H1 (cell line): ENCODE data around the gene WNK4. TPM values are rescaled to one million over a fixed set of nuclear protein-coding genes. Genes with fewer than 3 reads are reported as not detected.

Source experiments
- CTCF ChIA-PET: fragments of 300-600 bp; sonication (Branson Sonifier 250); formaldehyde crosslinking; loops from one replicate; lab custom pipeline; 2021; ENCODE audit not compliant: partially characterized antibody; lab: Charles Lee
- POLR2A ChIA-PET: fragments of 300-600 bp; sonication (Branson Sonifier 250); formaldehyde crosslinking; loops from one replicate; lab custom pipeline; 2021; ENCODE audit warnings: inconsistent platforms; ENCODE audit not compliant: partially characterized antibody; lab: Charles Lee
- DNase-seq, 2 experiments: peaks; one replicate each; pipeline versions ENCODE4 v3.0.0 to v3.0.0-alpha.2; 2010 to 2022; ENCODE audit warnings: low spot score in 2 of 2, low read depth in 1 of 2, mixed read lengths in 1 of 2
- FAIRE-seq: peaks from 2 replicates; lab custom pipeline; 2011; peaks lifted over from hg19 to GRCh38; lab: Jason Lieb, UNC
- H2AFZ ChIP-seq: 2 replicates; pipeline ENCODE4 v1.8.1; 2012; ENCODE audit warnings: low read length, inconsistent platforms
- H2AK5ac ChIP-seq: 2 replicates; pipeline ENCODE4 v1.6.1; 2013; ENCODE audit warnings: low read depth, low read length
- H2BK120ac ChIP-seq: replicated peaks from 2 replicates; pipeline ENCODE3; 2013; ENCODE audit warnings: low read depth, low read length, inconsistent platforms
- H2BK12ac ChIP-seq: 2 replicates; pipeline ENCODE4 v1.6.1; 2013; ENCODE audit warnings: low read depth, low read length
- H2BK15ac ChIP-seq: 2 replicates; pipeline ENCODE4 v1.6.1; 2013; ENCODE audit warnings: low read length
- H2BK20ac ChIP-seq: 2 replicates; pipeline ENCODE4 v1.6.1; 2013; ENCODE audit warnings: low read length
- H2BK5ac ChIP-seq: 2 replicates; pipeline ENCODE4 v1.6.1; 2013; ENCODE audit warnings: low read depth, low read length
- H3K14ac ChIP-seq: 2 replicates; pipeline ENCODE4 v1.6.1; 2013; ENCODE audit warnings: inconsistent platforms; ENCODE audit not compliant: insufficient read length
- H3K18ac ChIP-seq: 2 replicates; pipeline ENCODE4 v1.6.1; 2013; ENCODE audit warnings: low read length; ENCODE audit errors: extremely low read depth
- H3K23ac ChIP-seq: 2 replicates; pipeline ENCODE4 v1.6.1; 2013; ENCODE audit warnings: inconsistent platforms; ENCODE audit not compliant: insufficient read length
- H3K23me2 ChIP-seq: 2 replicates; pipeline ENCODE4 v1.6.1; 2013; ENCODE audit warnings: low read depth, low read length
- H3K27ac ChIP-seq: 2 replicates; pipeline ENCODE4 v1.6.1; 2011; ENCODE audit warnings: low read depth, low read length, inconsistent platforms
- H3K27me3 ChIP-seq, 4 experiments: replicated peaks in 1 of 4; 1 replicate in 1 of 4; 2 replicates in 3 of 4; pipeline versions ENCODE4 v1.6.1 to v1.8.1; 2011 to 2013; ENCODE audit warnings: low read length in 3 of 4, mild to moderate bottlenecking in 3 of 4, inconsistent platforms in 2 of 4, mixed read lengths in 2 of 4, moderate library complexity in 1 of 4; ENCODE audit not compliant: control insufficient read depth in 3 of 4, insufficient read depth in 3 of 4; ENCODE audit errors: extremely low read depth in 1 of 4
- H3K36me3 ChIP-seq, 4 experiments: 2 replicates each; pipeline versions ENCODE4 v1.6.1 to v1.8.1; 2011 to 2013; ENCODE audit warnings: mild to moderate bottlenecking in 4 of 4, low read length in 3 of 4, moderate library complexity in 2 of 4, control low read depth in 1 of 4, inconsistent platforms in 1 of 4; ENCODE audit not compliant: insufficient read depth in 4 of 4, control insufficient read depth in 2 of 4
- H3K4ac ChIP-seq: replicated peaks from 2 replicates; pipeline ENCODE3; 2013; ENCODE audit warnings: low read length, low read depth, mixed read lengths, inconsistent platforms; ENCODE audit not compliant: insufficient read length
- H3K4me1 ChIP-seq, 4 experiments: replicated peaks in 1 of 4; 1 replicate in 1 of 4; 2 replicates in 3 of 4; pipeline versions ENCODE4 v1.6.1 to v1.8.1; 2011 to 2013; ENCODE audit warnings: low read length in 3 of 4, inconsistent platforms in 2 of 4, mixed read lengths in 1 of 4; ENCODE audit not compliant: insufficient read depth in 4 of 4, control insufficient read depth in 3 of 4
- H3K4me2 ChIP-seq, 2 experiments: 2 replicates each; pipeline versions ENCODE4 v1.6.1 to v1.8.1; 2011 to 2013; ENCODE audit warnings: low read depth in 2 of 2, low read length in 2 of 2, control low read depth in 1 of 2, inconsistent platforms in 1 of 2, mild to moderate bottlenecking in 1 of 2; ENCODE audit not compliant: insufficient read depth in 1 of 2
- H3K4me3 ChIP-seq, 4 experiments: fragments of 200-600, 300-600 bp in 1 of 4; sonication (generic), shearing (Covaris generic), sonication (Bioruptor Twin) in 1 of 4; 2 replicates each; pipeline versions ENCODE4 v1.5.1 to v1.8.1; 2011 to 2016; ENCODE audit warnings: low read length in 4 of 4, low read depth in 3 of 4, control low read depth in 2 of 4, inconsistent platforms in 2 of 4, mild to moderate bottlenecking in 2 of 4, mixed read lengths in 1 of 4, moderate library complexity in 1 of 4; ENCODE audit not compliant: insufficient read depth in 2 of 4; ENCODE audit errors: extremely low read depth in 1 of 4
- H3K56ac ChIP-seq: replicated peaks from 2 replicates; pipeline ENCODE3; 2013; ENCODE audit warnings: low read depth, mild to moderate bottlenecking, mixed read lengths, low read length, inconsistent platforms; ENCODE audit not compliant: insufficient read length
- H3K79me1 ChIP-seq: 2 replicates; pipeline ENCODE4 v1.6.1; 2013; ENCODE audit warnings: low read depth, low read length, control low read depth
- H3K79me2 ChIP-seq, 2 experiments: 2 replicates each; pipeline versions ENCODE4 v1.6.1 to v1.8.1; 2012 to 2013; ENCODE audit warnings: low read length in 2 of 2, mild to moderate bottlenecking in 2 of 2, inconsistent platforms in 1 of 2; ENCODE audit not compliant: insufficient read depth in 2 of 2, control insufficient read depth in 1 of 2
- H3K9ac ChIP-seq, 4 experiments: replicated peaks in 1 of 4; 1 replicate in 1 of 4; 2 replicates in 3 of 4; pipeline versions ENCODE4 v1.6.1 to v1.8.1; 2011 to 2013; ENCODE audit warnings: low read depth in 3 of 4, low read length in 3 of 4, control low read depth in 2 of 4, mild to moderate bottlenecking in 2 of 4, moderate library complexity in 2 of 4, inconsistent platforms in 1 of 4; ENCODE audit errors: extremely low read depth in 1 of 4
- H3K9me3 ChIP-seq, 2 experiments: 2 replicates each; pipeline versions ENCODE4 v1.6.1 to v1.8.1; 2012 to 2013; ENCODE audit warnings: mild to moderate bottlenecking in 2 of 2, moderate library complexity in 2 of 2, control low read depth in 1 of 2, inconsistent platforms in 1 of 2, low read depth in 1 of 2, low read length in 1 of 2, mixed read lengths in 1 of 2; ENCODE audit not compliant: insufficient read depth in 2 of 2
- H4K20me1 ChIP-seq, 2 experiments: replicated peaks in 1 of 2; 2 replicates each; pipeline versions ENCODE3 to v1.8.1; 2011 to 2013; ENCODE audit warnings: inconsistent platforms in 2 of 2, low read length in 2 of 2, mild to moderate bottlenecking in 1 of 2; ENCODE audit not compliant: insufficient read depth in 2 of 2, control insufficient read depth in 1 of 2
- H4K5ac ChIP-seq: 2 replicates; pipeline ENCODE4 v1.6.1; 2013; ENCODE audit warnings: low read length, low read depth, mixed read lengths, inconsistent platforms; ENCODE audit not compliant: insufficient read length
- H4K8ac ChIP-seq: 2 replicates; pipeline ENCODE4 v1.8.0; 2013; ENCODE audit warnings: mild to moderate bottlenecking, moderate library complexity, low read length, inconsistent platforms; ENCODE audit not compliant: insufficient read depth; ENCODE audit errors: extremely low read depth
- H4K91ac ChIP-seq: replicated peaks from 2 replicates; pipeline ENCODE3; 2013; ENCODE audit warnings: low read length, mixed read lengths, inconsistent platforms; ENCODE audit not compliant: insufficient read length
- WGBS, 2 experiments: shearing (Covaris generic) in 1 of 2; methylation state at CpG; one replicate each; pipeline versions ENCODE4 v1.1.6 to v1.1.7; 2013 to 2015; ENCODE audit warnings: low lambda C conversion rate in 2 of 2, mixed read lengths in 2 of 2, inconsistent platforms in 1 of 2, low coverage in 1 of 2, missing lambda C conversion rate in 1 of 2; ENCODE audit not compliant: insufficient replicate concordance in 2 of 2, insufficient coverage in 1 of 2, insufficient read length in 1 of 2; ENCODE audit errors: extremely low coverage in 1 of 2, missing lambda C conversion rate in 1 of 2; 5-methylcytosine and 5-hydroxymethylcytosine counted together
- polyA plus RNA-seq, 7 experiments: library from polyadenylated mRNA; depleted of rRNA in 3 of 7; stranded (reverse) in 5 of 7; unstranded in 2 of 7; fragments of >200 nt in 5 of 7; fragments of 200-250 nt in 2 of 7; gene quantifications; 1 replicate in 5 of 7; 2 replicates in 1 of 7; 4 replicates in 1 of 7; pipeline versions ENCODE4 v1.2.1 to v1.2.3, GENCODE V29; 2011 to 2013; ENCODE audit warnings: missing spikeins in 2 of 7, mixed read lengths in 2 of 7
- total RNA-seq: library from RNA; stranded (reverse); fragmentation: NEBNext Ultra II Directional; extraction: Animal tissue kit (Norgen Biotek cat#: 25700); gene quantifications from 2 replicates; pipeline ENCODE4 v1.2.1, GENCODE V29; 2021

WNK4 gene
- total and polyA plus RNA-seq, 2 of the 8 experiments (the other 6 are each of a cell fraction or from before 2014, with no cell fraction given): 0.21 to 1.7 TPM

DNA sequence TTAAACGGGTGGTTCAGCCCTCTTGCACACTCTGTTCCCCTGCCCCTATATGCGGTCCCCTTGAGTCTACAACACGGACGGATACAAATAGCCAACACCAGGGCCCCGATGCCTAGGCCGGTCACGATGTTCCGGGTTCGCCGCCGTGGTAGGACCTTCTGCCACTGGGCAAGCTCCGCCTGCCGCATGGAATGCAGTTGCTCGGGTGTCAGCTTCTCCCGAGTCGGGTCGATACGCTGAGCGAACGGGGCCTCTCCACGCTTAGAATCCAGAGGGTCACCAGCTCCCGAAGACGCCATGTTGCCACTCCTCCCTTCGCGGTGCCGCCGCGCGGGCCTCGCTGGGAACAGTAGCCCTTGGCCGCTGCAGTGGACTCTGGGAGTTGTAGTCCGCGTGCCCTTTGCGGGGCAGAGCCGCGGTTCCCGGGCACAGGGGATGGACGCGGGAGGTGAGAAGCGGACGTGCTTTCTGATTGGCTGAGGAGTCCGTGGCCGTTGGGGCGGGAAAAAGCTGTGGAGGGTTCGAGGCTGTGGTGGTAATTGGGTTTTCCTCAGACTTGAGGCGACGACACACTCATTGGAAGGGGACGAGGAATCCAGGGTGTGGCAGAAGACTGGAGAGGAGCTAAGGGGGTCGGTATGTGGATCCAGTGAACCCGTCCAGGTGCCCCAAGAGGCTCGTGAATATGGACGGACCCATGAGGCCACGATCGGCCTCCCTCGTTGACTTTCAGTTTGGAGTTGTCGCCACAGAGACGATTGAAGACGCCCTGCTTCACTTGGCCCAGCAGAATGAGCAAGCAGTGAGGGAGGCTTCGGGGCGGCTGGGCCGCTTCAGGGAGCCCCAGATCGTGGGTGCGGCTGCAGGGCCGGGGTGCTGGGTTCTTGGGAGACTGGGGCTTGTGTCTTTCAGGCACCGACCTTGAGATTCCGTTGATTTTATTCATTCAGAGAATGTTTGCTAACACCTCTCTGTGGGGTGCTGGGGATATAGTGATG, 18.3 kb downstream of the WNK4 start, which contains the start of the genes CNTD1 and COA3:
TSS of gene CNTD1 (plus strand) at position 479 of the 998 bp plus-strand sequence. CDS start at position 686, 207 bp downstream.
TSS of gene COA3 (minus strand) at position 322 of the 998 bp plus-strand sequence. CDS start at position 299, 23 bp downstream.
- peaks cover 0 to 15% (median 11%) of the 10 kb centered on the region in 4 experiments; a peak in 6 of 7 replicates for H3K27me3 ChIP-seq
- H3K4me2 ChIP-seq: peak within 1 kb of the TSS; percentile 85 to 95
- peak within 1 kb of the TSS; percentile 78 to 93 (median 90) for H3K9ac ChIP-seq
- no peaks in the 10 kb centered on the region for H3K23me2 ChIP-seq
- H4K91ac ChIP-seq: peak within 1 kb of the TSS; percentile 75
- H2AK5ac ChIP-seq: no peak within 1 kb of the TSS
- FAIRE-seq: no peak
- no peaks in the 10 kb centered on the region; the same call in 1 of the 2 replicates for H3K79me1 ChIP-seq
- peak within 1 kb of the TSS; percentile 72; the same call in 1 of the 2 replicates for H2AFZ ChIP-seq
- no peak within 1 kb of the TSS for H3K4ac ChIP-seq
- no peak within 1 kb of the TSS for H4K5ac ChIP-seq
- CTCF ChIA-PET: interaction anchor here (0.6 to 2.1 kb wide), 9 partner anchors 18 to 1270 kb away, joined by 3 to 7 read pairs (median 4); partner anchors contain the start of gene WNK4
- H2BK20ac ChIP-seq: no peak within 1 kb of the TSS
- peaks cover 3 to 5% (median 4%) of the 10 kb centered on the region in 4 experiments; a peak in 6 of 7 replicates for H3K4me1 ChIP-seq
- peaks cover 0 to 6% of the 10 kb centered on the region in 2 experiments; a peak in 2 of 4 replicates for H3K79me2 ChIP-seq
- WGBS, 2 experiments: 28% methylated on average over 62 of the region's 66 CpGs; no CpG with 5 or more reads in 1 of the 2 experiments
- H4K8ac ChIP-seq: peak within 1 kb of the TSS; percentile 89
- no peak within 1 kb of the TSS for H3K23ac ChIP-seq
- POLR2A ChIA-PET: interaction anchor here (0.6 to 3.1 kb wide), 13 partner anchors 8 to 1057 kb away, joined by 3 to 17 read pairs (median 3); partner anchors contain the start of genes BECN1, NAGLU, PSMC3IP and WNK4
- no peak within 1 kb of the TSS for H3K56ac ChIP-seq
- H3K9me3 ChIP-seq: peaks cover 5 to 8% of the 10 kb centered on the region in 2 experiments; a peak in 3 of 4 replicates
- no peak within 1 kb of the TSS for H2BK120ac ChIP-seq
- peak within 1 kb of the TSS; percentile 72; the same call in 1 of the 2 replicates for H2BK5ac ChIP-seq
- no peak within 1 kb of the TSS for H3K14ac ChIP-seq
- peak within 1 kb of the TSS; percentile 67 for H3K27ac ChIP-seq
- H2BK12ac ChIP-seq: no peak within 1 kb of the TSS
- H3K4me3 ChIP-seq: peak within 1 kb of the TSS; percentile 90 to 100 (median 98)
- peak within 1 kb of the TSS; percentile 96 for H3K18ac ChIP-seq
- peaks cover 0 to 2% of the 10 kb centered on the region in 2 experiments for H4K20me1 ChIP-seq
- no peak within 1 kb of the TSS for H2BK15ac ChIP-seq
- DNase-seq: peak; percentile 56 to 93
- H3K36me3 ChIP-seq: no peaks in the 10 kb centered on the region
